ENCODE data around the gene IGLON5.

IGLON5 gene

GRCh38 chr19:51339687-51340656 lies 28.5 kb downstream of the IGLON5 start:
- peak; percentile 58 to 97 for DNase-seq

DNA sequence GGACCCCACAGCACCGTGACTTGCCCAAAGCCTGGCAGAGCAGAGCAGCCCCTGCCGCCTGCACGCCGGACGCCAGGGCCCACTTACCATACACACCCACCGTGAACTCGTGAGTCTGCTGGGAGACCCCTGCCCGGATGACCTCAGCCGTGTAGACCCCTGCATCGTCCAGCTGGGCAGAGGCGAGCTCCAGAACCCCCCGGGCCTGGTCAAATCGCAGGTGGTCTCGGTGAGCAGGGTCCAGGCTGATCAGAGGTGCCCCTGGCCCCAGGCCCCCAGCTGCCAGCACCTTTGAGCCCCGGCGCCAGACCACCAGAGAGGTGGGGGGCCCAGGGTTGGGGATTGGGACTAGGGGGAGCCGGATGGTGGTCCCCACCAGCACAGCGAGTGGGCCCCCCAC lies 29.6 kb downstream of the IGLON5 start:
- no peak for DNase-seq

GRCh38 chr19:51341976-51342580 lies 30.6 kb downstream of the IGLON5 start, which contains the start of gene VSIG10L:
VSIG10L (minus strand) TSS chr19:51342139; CDS start chr19:51342124, 15 bp downstream.
- no peak for DNase-seq

DNA sequence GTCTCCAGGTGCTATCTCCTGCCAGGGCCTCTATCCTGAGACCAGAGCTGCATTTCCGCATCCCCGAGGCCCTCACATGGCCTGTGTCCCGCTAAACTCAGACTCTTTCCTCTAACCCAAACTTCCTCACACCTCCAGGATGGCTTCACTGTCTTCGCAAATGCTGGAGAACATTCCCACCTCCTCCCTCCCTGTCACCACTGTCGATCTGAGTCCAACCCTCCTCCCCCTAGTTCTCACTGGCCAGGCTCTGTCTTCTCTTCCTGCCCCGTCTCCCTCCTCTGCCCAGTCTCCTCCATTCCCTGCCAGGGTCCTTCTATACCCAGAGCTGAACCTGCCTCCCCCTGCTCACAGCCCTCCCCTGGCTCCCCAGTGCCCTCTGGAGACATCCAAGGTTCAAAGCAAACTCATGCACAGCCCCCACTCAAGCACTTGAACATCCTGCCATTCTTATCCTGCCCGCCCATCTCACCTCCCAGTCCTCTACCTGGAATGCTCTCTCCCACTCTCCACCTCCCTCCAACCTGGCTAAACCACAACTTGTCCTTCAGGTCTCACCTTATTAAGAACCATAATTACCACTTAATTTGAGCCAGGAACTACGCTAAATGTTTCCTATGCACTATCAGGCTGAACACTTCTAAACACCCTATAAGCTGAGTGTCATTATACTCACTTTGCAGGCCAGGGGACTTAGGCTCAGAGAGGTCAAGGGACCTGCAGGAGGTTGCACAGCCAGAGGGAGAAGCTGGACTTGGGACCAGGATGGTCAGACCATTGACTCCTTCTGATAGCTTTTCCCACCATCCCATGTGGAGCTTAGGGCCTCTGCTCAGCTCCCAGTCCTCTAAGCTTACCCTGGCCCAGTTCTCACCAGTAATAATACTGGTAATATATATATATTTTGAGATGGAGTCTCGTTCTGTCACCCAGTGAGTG lies 31.5 kb downstream of the IGLON5 start:
- no peak for DNase-seq

- no peak for DNase-seq
Measured at GRCh38 chr19:51345076-51345620, 33.7 kb downstream of the IGLON5 start.

GRCh38 chr19:51346742-51347141 lies 35.3 kb downstream of the IGLON5 start:
- DNase-seq = no peak

DNA sequence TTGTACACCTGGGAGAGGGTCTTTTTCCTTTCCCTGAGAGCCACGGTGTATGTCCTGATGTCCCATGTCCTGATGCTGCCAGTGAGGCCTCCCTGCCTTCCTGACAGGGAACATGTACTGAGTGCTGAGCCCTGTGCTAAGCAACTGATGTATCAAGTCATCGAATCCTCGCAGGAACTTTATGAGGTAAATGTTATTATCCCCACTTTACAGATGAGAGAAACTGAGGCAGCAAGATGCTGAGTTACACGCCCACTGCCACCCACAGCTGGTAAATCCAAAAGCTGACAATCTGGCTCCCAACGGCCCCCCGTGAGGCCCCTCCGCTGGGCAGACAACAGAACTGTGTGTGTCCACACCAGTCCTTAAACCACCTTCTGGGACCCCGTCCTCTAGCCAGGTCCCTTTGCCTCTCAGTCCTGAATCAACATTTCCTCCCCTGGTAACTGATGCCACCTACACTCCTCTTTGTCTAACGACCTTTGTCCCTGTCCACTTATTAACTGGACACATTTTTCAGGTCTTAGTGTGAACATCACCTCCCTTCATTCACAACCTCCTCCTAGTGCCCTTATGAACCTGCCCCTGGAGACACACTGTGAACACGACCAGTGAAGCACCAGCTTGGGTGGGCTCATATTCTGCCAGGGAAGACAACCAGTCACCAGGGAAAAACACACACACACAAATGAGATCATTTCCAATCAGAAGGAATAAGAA lies 35.9 kb downstream of the IGLON5 start:
- DNase-seq = no peak

DNA sequence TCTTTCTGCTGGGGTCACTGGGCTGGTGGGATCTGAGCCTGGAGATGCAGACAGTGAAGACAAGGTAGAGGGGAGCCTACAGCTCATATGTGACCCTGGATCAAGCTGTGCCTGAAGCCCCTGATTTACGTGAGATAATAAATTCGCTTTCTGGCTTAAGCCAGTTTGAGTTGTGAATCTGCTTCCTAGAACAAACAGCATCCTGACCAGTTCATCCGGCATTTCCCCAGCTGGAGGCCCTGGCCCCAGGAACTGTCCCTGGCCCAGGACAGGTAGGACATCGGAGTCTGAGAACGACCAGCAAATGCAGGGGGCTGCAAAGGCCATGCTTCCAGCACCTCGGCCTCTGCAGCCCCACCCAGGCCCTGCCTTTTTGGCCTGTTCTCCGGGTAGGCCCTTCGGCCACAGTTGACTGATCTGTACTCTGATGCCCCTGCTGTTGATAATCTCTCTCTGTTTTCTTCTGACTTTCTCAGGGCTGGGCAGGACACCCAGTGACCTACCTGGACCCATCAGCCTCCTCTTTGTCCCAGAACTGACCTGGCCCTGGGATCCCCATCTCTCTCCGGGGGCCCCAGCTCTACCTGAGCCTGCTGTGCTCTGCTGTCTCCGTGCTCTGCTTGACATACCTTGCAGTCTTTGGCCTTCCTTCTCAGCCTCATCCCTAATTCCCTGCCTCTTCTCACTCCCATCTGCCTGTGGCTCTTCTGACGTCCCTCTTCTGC lies 40.0 kb downstream of the IGLON5 start:
- no peak for DNase-seq

GRCh38 chr19:51352783-51353360 lies 41.4 kb downstream of the IGLON5 start:
- no peak for DNase-seq

DNA sequence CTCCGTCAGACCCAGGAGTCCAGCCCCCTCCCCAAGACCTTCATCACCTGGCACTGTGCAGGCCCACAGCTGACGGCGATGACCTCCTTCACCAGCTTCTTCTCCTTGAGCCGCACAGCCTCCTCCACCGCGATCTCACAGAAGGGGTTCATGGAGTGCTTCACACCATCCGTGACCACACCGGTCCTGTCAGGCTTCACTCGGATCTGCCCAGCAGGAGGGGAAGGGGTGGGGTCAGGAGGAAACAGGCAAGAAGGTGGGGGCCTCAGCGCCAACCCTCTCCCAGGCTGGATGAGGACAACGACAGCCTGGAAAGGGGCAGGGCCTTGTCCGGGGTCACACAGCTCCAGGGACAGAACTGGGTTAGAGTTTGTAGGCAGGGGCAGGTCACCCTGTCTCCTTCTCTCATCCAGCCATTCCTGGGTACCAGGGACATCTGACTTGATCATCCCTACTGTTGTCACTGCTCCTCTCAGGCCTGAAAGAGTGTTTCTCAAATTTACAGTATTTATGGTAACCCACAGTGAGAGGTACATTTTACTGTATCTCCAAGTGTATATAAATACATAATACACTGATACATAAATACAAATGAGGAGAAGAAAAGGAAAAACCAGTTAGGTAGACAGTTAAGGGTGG lies 42.8 kb downstream of the IGLON5 start:
- no peak for DNase-seq

- no peak for DNase-seq
Measured at GRCh38 chr19:51354742-51355148, 43.3 kb downstream of the IGLON5 start.

DNA sequence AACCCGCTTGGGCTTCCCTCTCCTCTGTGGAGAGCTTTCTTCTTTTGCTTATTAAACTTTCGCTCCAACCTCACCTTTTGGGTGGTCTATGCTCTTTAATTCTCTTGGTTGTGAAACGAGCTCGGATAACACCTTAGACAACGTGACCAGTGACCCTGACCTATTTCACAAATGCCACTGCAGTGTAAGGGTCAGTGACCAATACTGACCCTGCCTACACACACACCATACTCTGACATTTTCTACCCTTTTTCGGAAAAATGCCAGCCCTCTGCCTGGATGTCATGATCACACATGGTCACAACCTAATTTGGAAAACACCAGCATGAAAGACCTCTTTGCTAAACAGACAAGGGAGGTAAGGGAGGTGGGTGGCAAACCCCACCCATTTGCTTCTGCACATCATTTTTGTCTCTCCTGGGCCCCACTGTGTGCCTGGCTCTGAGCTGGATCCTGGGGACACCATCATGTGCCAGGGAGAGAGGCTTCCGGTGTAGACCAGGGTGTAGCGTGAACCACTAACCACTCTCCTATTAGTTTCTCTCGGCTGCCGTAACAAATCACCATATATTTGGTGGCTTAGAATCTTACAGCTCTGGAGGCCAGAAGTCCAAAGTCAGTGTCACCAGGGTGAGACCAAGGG lies 44.8 kb downstream of the IGLON5 start:
- DNase-seq = no peak

DNA sequence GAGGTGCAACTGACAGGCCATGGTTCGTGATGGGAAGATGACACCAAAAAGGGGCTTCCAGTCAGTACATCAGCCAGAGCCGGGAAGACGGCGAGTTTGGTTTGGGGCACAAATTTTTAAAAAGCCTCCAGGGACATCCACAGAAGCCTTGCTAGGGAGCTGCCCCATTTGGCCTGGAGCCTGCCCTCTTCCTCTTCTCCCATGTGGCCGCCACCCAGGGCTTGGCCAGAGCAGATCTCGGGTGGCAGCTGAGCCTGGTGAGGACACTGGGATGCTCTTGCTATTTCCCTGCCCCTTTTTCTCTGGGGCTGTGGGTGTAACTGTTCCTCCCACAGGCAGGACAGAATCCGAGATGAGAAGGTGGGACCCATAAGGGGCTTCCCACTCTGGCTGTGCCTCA lies 46.5 kb downstream of the IGLON5 start:
- no peak for DNase-seq

DNA sequence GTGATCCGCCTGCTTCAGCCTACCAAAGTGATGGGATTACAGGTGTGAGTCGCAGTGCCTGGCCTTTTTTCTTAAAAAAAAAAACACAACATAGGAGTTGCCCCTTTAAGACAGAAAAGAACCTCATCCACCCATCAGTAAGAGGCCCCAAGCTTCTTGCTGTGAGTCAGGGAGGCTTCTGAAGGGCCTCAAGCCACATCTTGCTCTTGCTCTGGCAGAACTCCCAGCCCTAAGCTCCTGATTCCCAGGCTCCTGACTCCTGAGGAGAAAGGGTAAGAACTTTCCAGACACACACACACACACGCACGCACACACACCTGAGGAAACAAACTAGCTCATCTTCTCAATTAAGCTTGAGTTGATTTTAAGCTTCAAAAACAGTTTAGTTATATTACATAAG lies 47.9 kb downstream of the IGLON5 start:
- no peak for DNase-seq

- DNase-seq = no peak
Measured at GRCh38 chr19:51361239-51361638, 49.8 kb downstream of the IGLON5 start.

DNA sequence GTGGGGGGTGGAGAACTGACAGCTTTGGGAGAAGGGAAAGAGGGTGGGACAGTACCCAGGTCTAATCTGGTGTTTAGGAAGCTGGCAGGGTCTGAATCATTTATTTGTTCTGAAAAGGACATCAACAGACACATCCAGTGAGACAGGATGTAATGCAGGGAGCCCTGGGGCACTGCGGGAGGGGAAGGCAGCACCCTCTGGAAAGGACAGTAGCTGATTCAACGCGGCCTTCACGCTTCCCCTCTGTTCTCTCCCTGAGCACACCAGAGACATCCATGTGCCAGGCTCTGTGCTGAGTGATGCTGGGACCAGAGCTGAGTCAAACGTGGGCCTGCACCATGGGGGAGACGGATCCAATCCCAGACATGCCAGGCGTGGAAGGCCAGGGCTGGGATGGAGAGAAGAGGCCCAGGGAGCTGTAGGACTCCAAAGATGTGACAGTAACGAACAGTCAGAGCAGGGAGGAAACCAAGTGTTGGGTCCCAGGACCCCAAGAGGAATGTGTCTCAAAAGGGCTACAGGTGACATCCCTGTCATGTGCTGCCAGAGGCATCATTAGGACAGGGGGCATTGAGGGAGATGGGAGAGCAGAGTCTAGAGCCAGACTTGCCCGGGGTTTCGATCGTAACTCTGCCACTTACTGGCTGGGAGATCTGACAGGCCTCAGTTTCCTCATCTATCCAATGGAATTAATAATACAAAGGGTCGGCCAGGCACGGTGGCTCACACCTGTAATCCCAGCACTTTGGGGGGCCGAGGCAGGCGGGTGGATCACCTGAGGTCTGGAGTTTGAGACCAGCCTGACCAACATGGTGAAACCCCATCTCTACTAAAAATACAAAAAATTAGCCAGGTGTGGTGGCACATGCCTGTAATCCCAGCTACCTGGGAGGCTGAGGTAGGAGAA lies 53.0 kb downstream of the IGLON5 start:
- DNase-seq = no peak

- peak; percentile 22 to 32 for DNase-seq
Measured at GRCh38 chr19:51365211-51365964, 53.9 kb downstream of the IGLON5 start.

DNA sequence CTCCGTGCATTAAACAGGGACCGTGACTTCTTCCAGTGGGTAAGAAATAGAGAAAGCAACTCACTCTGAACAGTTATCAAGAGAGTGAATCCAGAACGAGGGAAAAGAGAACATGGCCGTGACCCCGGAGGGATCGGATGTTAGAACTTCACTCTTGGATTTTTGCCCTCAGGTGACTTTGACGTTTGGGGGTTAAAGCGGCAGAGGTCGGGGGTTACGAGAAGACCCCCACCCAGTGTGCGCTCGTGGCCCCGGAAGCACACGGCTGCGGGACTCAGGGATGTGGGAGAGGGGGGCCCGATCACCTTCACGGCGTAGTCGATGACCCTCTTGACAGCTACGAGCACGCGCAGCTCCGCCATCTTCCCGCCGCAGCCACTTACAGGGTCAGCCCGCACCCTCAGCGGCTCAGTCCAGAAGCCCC lies 54.5 kb downstream of the IGLON5 start, which contains the start of gene ETFB:
TSS of gene ETFB (minus strand) at position 424 of the 424 bp plus-strand sequence. CDS start at position 362, 62 bp downstream.
- DNase-seq = no peak
